ENCODE results near the gene ZNF417.
"Not testable (repeated sequence)": the region's sequence is repeated elsewhere in the genome, so short reads cannot be mapped to it uniquely, and the experiment has no call there.

Gene ZNF417
- total RNA-seq = 22.6 to 56.5 (median 44.4) reads per million in 4 experiments

DNA sequence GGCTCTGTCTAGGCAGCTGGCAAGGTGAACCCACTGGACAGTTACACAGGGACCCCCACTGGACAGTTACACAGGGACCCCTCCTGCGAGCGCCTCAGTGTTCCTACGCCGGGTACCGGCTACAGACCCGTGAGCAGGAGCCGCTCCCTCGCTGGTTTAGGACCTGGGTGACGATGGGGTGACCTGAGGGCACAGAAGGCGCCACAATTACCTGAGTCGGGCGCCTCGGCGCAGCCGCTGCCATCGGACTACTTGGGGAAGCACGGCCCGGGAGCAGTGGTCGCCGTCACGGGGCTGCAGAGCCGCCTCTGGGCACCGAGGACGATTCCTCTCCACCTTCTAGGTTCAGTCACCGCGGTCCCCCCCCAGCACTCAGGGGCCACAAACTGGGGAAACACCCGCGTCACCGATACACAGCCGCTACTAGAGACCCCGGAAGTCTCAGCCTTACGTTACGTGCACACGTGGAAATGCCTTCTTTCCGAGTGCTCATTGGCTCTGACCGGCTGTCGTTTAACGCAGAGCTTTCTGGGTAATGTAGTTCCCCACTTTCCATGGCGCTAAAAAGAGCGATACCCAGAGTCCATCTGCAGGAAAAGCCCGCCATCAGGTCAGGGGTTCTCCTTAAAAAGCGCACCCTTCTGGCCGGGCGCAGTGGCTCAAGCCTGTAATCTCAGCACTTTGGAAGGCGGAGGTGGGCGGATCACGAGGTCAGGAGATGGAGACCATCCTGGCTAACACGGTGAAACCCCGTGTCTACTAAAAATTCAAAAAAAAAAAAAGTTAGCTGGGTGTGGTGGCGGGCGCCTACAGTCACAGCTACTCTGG, at the start of gene ZNF417:
TSS of gene ZNF417 (minus strand) at position 425 of the 828 bp plus-strand sequence. CDS start at position 244, 181 bp downstream.
- peak; percentile 86 for DNase-seq

DNA sequence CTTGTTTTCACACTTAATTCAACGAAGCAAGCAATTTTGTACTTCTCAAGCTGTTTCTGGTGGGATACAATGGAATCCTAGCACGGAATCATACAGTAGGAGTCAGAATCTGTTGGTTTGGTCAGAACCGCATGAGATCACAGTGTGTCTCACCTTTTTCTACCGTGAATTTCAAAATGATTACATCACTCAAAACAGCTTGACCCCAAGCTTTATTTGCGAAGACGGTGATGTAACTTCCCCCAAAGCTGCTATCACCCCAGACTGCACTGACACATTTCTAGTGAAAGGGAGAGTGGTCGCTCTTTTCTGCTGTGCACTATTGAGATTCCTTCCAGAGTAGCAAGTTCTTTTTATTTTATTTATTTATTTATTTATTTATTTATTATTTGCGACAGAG, 48.4 kb upstream of the ZNF417 start:
- DNase-seq = no peak

DNA sequence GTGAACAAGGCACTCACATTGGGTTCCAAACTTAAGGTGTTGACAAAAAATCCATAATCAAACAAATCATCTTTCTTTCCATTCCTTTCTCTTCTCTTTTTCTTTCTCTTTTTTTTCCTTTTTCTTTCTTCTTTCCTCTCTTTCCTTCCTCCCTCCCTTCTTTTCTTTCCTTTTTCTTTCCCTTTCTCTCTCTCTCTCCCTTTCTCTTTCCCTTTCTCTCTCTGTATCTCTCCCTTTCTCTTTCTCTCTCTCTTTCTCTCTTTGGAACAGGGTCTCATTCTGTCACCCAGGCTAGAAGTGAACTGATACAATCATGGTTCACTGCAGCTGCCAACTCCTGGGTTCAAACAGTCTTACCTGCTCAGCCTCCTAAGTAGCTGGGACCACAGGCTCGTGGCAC, 45.4 kb upstream of the ZNF417 start:
- DNase-seq = no peak

DNA sequence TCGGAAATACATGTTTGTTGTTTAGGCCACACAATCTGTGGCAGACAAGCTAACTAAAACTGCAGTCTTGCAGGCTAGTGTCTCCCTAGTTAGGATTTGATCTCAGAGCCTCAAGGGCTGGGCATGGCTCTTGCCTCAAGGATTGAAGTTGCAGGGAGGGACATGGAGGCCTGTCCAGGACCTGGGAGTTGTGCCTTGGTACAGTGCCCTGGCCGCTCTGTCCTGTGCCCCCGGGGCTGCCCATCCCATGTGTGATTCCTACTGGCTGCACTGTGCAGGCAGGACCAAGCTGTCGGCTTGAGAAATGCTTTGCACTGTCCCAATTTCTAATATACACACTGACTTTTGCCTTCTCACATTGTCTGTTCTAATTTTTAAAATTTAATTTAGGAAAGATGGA, 38.6 kb upstream of the ZNF417 start:
- no peak for DNase-seq

DNA sequence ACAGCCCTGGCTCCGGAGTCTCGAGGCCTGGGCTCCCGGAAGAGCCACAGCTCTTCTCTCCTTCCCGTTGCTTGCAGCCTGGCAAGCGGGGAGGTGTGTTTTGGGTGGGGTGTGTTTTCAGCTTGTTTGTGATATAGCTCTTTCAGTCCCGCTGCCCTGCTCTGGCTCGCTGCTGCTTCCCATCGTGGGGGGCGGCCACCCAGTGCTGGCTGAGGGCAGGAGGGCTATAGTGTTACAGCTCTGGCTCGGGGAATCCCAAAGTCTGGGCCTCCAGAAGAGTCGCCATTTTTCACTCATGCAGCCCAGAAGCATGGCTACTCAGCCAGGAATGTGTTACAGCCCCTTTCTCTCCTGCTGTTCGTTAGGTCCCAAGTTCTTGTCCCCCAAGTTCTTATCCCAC, 33.3 kb upstream of the ZNF417 start:
- DNase-seq = no peak

DNA sequence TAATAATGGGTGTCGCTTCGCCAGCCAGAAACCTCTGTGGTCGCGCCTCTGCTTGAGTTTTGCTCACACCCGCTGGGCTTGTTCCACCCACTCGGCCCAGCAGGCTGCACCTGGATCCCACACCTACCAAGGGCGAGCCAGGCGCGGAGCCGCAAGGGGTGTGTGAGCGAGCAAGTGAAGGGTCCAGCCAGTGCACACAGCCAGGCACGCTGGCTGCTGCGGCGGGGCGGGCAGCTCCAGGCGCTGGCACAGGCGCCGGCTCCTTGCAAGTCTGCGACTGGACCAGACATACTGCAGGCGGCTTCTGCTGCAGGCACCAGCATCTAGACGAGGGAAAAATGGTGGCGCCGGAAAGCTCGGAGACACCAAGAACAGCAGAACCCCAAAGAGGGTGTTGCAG, 32.9 kb upstream of the ZNF417 start:
- no peak for DNase-seq

DNA sequence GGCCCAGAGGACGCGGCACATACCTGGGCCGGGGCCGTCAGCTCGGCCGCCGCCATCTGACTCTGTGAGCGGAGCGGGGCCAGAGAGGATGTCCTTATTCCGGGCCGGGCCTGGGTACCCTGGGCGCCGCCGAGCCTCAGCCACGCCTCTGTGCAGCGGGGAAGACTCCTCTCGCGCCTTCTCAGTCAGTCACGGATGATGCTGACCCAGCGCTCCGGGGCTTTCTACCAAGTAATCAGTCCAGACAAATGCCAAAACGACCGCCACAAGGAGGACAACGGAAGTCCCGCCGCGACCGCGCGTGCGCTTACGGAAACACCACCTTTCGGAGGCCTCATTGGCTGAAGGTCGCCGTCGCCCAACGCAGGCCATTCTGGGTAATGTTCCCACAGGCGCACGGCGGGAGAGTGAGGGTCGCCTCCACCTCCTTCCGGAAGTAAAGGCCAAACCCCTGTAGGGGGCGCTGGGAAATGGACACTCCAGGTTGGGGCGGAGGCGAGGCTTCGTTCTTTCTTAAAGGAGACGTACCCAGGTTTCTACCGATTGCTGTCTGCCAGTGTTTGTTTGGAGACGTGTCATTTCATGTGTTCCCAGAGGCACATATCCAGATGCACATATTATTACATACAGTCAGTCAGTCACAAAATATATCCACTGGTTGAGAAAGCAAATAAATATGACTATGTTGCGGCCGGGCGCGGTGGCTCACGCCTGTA, 31.2 kb upstream of the ZNF417 start, which contains the start of gene ZNF256:
TSS of gene ZNF256 (minus strand) at position 288 of the 716 bp plus-strand sequence. CDS start at position 56, 232 bp downstream.
- peak; percentile 82 for DNase-seq

DNA sequence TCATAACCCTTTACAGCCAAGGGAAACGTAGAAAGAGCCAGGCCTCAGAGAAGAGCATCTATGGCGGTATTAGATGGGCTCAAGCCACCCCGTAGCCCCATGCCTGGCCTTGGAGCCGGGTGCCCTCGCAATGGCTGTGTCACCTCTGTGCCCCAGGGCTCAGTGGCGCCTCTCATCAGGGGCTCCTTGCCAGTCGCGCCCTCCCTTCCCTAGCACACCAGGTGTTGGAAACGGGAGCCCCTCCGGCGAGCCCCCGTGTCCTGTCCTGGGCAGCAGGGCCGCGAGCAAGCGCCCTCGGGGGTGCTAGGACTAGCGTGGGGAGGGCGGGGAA, 30.7 kb upstream of the ZNF417 start:
- DNase-seq = no peak

DNA sequence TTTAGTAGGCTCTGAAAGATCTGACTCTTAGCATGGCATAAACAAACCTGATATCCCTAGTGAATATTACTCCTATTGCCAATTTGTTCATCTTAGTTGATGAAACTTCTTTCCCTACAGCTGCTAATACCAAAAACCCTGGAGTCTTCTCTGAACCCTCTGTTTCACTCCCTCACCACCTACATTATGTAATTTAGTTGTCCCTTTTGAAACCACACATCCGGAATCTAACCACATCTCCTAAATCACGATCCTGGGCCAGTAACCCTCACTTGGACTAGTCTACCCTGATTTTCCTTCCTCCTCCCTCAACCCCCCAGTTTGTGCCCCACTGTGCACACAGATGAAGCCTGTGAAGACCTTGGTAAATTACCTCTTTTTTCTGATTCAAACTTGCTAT, 29.9 kb upstream of the ZNF417 start:
- DNase-seq = no peak

DNA sequence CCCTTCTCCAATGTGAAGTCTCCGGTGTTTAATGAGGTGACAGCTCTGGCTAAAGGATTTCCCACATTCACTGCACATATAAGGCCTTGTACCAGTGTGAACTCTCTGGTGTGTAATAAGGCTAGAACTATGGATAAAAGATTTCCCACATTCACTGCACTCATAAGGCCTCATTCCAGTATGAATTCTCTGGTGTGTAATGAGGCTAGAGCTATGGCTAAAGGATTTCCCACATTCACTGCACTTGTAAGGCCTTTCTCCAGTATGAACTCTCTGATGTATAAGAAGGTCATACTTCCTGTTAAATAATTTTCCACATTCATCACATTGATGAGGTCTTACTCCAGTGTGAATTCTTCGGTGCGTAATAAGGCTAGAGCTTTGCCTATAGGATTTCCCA, 25.2 kb upstream of the ZNF417 start:
- DNase-seq = no peak

DNA sequence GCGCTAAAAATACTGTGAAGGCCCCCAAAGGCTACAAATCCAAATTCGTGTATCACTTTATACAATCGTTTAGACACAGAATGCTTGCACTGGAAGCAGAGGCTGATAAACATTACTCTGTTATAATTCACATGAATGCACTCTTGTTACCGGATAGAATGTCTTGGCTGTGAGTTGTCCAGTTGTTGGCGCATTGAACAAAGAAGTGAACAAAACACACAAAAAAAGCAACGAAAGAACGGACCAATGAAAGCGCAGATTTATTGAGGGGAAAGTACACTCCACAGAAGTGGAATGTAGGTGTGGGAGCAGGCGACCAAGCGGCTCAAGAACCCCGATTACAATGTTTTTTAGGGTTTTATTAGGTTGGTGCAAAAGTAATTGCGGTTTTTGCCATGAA, 19.3 kb upstream of the ZNF417 start:
- DNase-seq = no peak

DNA sequence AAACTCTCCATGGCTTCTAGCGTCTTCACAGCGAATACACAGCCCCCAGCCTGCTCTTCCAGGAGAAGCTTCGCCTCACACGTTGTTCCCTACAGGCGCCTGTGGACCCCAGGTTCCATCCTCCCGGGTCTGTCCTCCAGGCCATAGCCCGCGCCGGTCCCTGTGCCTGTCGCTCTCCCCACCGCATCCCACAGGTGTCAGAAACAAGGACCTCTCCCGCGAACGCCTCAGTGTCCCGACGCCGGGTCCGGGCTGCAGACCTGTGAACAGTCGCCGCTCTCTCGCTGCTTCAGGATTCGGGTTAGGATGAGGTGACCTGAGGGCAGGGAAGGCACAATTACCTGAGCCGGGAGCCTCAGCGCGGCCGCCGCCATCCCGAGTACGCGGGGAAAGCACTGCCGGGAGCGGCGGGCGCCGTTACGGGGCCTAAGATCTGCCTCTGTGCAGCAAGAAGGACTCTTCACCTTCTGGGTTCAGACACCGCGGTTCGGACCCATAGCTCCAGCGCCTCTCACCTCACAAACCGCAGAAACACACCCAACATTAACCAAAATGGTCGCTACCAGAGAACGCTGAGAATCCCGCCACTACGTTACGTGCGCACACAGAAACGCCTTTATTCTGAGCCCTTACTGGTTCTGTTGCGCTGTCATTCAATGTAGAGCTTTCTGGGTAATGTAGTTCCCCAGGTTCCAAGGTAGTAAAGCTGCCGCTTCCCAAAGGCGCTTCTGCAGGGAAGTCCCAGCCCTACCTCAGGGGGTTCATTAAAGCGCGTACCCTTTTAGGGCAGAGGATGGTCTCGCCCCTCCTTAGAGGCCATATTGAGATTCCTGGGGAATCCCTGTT, 18.7 kb upstream of the ZNF417 start, which contains the start of gene ZNF418:
TSS of gene ZNF418 (minus strand) at position 583 of the 846 bp plus-strand sequence. CDS start 1,580 bp downstream, outside the sequence.
- DNase-seq = no peak

DNA sequence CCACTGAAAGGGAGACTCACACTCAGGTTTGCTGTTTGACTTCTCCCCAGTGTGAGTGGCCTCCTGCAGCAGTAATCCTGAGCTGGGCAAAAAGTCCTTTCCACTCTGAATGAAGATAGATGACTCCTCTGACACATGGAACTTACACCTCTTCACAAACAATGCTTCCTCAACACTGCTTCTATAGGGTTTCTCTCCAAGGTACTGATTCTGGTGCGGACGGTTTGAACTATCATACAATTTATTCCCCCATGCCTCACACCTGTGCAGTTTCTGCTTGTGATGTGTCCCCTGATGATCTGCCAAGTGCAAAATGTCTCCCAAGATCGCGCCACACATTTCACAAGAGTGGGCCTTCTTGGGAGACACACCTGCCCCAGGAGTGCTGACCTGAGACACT, 11.2 kb upstream of the ZNF417 start:
- no peak for DNase-seq

DNA sequence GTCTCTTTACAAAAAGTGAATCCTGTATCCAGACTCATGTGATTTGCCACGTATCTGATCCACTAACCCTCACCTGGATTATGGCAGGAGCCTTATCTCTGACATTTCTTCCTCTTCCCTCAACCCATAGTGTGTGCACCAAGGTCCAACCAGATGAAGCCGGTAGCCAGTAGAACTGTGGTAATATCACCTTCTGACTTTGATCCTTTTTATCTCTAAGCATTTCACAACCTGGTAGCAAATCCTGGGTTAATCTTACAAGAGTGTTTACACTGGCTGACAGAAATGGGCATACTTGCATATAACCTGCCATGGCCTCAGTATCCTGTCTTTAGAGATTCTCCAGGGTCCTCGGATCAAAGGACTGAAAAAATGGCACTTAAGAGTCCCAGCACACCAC, 1.9 kb downstream of the ZNF417 start:
- DNase-seq = no peak

DNA sequence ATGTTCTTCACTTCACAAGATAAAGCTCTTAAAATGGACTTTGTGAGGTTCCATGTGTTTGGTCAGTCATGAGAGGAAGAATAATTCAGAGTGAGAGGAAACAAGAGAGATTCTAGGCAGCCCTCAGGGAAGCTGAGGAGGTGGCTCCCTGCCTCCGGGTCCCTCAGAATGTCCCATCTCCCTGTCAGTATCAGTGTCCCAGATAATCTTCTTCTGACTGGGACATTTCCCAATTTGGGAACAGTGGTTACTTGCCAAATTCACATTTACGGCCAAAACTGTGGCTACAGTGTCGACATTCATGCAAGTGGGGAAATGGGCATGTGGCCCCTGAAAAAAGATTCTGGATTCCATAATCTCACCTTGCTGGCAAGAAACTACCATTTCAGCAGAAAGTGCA, 9.0 kb downstream of the ZNF417 start:
- DNase-seq = no peak

DNA sequence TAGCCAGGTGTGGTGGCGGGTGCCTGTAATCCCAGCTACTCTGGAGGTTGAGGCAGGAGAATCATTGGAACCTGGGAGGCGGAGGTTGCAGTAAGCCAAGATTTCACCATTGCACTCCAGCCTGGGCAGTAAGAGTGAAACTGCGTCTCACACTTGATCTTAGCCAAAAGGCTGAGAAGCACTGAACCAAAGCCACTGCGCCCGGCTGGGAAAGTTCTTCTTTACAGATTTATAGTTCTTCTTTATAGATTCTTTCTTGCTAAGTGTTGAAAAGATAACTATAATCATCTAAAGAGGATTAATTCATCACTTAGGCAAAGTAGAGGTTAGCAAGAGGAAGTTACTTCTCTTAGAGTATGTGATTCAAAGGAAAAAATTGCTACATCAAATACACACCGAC, 11.1 kb downstream of the ZNF417 start:
- DNase-seq = no peak

DNA sequence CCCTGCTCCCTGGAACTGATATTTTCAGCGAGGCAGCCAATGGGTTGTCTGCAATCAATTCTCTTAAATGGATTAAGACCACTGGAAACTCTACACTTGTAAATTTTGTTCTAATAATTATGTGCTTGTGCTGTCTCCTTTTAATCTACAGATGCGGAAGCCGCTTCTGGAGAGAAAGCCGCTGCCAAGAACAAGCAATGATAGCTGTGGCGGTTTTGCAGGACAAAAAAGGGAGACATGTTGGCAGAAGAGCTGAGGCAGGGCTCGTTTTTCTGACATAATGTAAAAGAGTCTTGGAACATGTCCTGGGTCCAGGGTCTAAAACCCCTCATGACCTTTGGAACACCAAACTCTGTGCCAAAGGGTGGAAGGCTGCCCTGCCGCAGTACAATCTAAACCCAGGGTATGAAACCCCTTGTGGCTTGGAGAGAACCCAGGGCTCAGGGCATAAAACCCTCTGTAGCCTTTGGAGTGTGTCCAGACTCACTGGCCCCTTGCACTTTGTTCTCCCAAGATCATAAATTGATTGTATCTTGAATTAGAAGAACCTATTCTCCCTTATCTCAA, 12.7 kb downstream of the ZNF417 start:
- no peak for DNase-seq

DNA sequence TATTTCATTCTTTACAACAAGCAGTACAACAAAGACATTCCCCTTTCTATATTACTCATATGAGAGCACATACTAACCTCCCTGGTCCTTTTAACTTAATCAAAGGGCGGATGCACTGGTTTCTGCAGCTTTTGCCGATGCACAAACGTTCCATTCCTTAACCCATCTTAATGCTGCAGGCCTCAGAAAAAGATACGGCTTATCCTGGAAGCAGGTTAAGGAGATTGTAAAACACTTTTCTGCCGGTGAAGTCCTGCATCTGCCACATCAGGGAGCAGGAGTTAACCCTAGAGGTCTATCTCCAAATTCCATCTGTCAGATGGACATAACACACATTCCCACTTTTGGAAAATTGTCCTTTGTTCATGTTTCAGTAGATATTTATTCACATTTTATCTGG, 16.1 kb downstream of the ZNF417 start:
- no peak for DNase-seq

DNA sequence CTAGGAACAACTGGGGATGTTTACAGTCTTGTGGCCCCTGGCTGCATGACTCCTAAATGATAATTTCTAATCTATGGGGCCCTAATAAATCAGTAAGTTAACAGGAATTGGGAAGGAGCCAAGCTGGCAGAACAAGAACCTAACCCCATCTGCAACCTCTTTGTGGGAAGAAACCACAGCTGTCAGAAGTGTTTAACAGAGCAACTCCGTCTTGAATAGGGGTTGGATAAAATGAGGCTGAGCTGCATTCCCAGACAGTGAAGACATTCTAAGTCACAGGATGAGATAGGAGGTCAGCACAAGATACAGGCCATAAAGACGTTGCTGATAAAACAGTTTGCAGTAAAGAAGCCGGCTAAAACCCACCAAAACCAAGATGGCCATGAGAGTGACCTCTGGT, 25.7 kb downstream of the ZNF417 start:
- not testable (repeated sequence) for DNase-seq

DNA sequence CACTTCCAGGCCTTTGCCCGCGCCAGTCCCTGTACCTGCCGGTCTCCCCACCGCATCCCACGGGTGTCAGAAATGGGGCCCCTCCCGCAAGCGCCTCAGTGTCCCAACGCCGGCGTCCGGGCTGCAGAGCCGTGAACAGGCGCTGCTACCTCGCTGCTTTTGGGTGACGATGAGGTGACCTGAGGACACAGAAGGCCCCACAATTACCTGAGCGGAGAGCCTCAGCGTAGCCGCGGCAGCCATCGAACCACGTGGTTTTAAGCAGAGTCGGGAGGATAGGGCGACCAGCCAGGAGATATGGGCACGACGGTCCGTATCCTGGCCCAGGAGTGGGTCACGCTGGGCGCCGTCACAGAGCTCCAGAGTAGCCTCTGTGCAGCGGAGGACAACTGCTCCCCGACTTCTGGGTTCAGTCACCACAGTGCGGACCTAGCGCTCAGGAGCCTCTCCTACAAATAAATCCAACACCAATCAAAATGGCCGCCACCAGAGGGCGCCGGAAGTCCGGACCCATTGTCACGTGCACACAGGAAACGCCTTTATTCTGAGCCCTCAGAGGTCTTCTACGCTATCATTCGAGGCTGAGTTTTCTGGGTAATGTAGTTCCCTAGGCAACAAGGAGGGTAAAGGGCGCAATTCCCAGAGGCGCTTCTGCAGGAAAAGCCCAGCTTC, 27.7 kb downstream of the ZNF417 start, which contains the start of gene ZNF814:
TSS of gene ZNF814 (minus strand) at position 478 of the 672 bp plus-strand sequence. CDS start at position 243, 235 bp downstream.
- DNase-seq = peak; percentile 71

DNA sequence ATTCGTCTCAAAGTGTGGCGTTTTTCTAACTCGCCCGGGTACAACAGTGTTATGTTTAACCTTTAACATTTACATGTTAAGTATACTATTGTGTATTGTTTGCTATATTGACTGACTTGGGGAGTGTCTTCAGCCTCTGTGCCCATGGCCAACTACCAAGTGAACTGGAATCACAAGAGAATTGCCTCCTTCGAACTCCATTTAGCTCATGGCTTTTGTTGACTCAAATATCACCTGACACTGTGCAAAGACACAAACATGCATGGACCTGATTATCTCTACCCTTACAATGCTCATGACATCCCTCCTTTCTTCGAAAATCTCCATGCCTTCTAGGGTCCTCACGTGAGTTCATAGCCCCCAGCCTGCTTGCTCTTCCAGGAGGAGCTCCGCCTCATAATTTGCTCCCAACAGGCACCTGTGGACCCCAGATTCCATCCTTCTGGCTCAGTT, 28.3 kb downstream of the ZNF417 start:
- no peak for DNase-seq

All from effector CD8-positive, alpha-beta T cell (primary cell).